Nephron (organoid): ENCODE measurements around the gene HS3ST1.

Experiments used
- H3K27ac Mint-ChIP-seq, 3 experiments: 2 replicates each; pipeline ENCODE4 v1.8.0; 2020; ENCODE audit warnings: mixed read lengths in 3 of 3, mild to moderate bottlenecking in 2 of 3, moderate library complexity in 1 of 3
- H3K27me3 Mint-ChIP-seq: 2 replicates; pipeline ENCODE4 v1.8.0; 2021; ENCODE audit warnings: low read depth, mild to moderate bottlenecking, moderate library complexity, mixed read lengths
- H3K36me3 Mint-ChIP-seq: 2 replicates; pipeline ENCODE4 v1.8.0; 2020; ENCODE audit warnings: low read depth, mixed read lengths
- H3K4me1 Mint-ChIP-seq: 2 replicates; pipeline ENCODE4 v1.8.0; 2020; ENCODE audit warnings: mixed read lengths
- H3K4me3 Mint-ChIP-seq, 3 experiments: 2 replicates each; pipeline ENCODE4 v1.8.0; 2020; ENCODE audit warnings: mild to moderate bottlenecking in 3 of 3, mixed read lengths in 3 of 3, moderate library complexity in 2 of 3
- H3K9me3 Mint-ChIP-seq: 2 replicates; pipeline ENCODE4 v1.8.0; 2020; ENCODE audit warnings: mixed read lengths
- CTCF ChIP-seq, 3 experiments: fragments of 200-600 bp; sonication (generic); IDR thresholded peaks; one replicate each; pipeline ENCODE4 v1.5.0; 2021; ENCODE audit warnings: antibody characterized with exemption in 3 of 3; ENCODE audit not compliant: unreplicated experiment in 3 of 3

Gene HS3ST1

GRCh38 chr4:11428231-11428898, at the start of gene HS3ST1:
HS3ST1 (minus strand) TSS chr4:11428894; CDS start chr4:11400005, 28,889 bp downstream.
- H3K27ac Mint-ChIP-seq: no peak within 1 kb of the TSS
- peaks cover 25% of the 10 kb centered on the region for H3K4me1 Mint-ChIP-seq
- H3K9me3 Mint-ChIP-seq: no peaks in the 10 kb centered on the region
- H3K27me3 Mint-ChIP-seq: peaks cover 80% of the 10 kb centered on the region
- no peaks in the 10 kb centered on the region for H3K36me3 Mint-ChIP-seq
- peak within 1 kb of the TSS; percentile 81 to 85 (median 83) for H3K4me3 Mint-ChIP-seq
- no peak for TF ChIP-seq CTCF (IDR thresholded peaks at IDR 0.05; ENCODE audit: unreplicated experiment in 3 of 3)

GRCh38 chr4:11475871-11476270, 47.2 kb upstream of the HS3ST1 start:
- no peak overlapping the region for H3K4me3 Mint-ChIP-seq
- H3K36me3 Mint-ChIP-seq: no peaks in the 10 kb centered on the region
- H3K4me1 Mint-ChIP-seq: no peaks in the 10 kb centered on the region
- TF ChIP-seq CTCF (IDR thresholded peaks at IDR 0.05; ENCODE audit: unreplicated experiment in 3 of 3): no peak
- H3K27ac Mint-ChIP-seq: no peak overlapping the region
- peaks cover 2% of the 10 kb centered on the region for H3K9me3 Mint-ChIP-seq
- no peaks in the 10 kb centered on the region for H3K27me3 Mint-ChIP-seq

GRCh38 chr4:11474146-11474545, 45.5 kb upstream of the HS3ST1 start:
- Mint-ChIP-seq H3K27me3 (no peaks in the 10 kb centered on the region), H3K4me3 (no peak overlapping the region), H3K4me1 (peaks cover 14% of the 10 kb centered on the region), H3K27ac (no peak overlapping the region), H3K9me3 (peaks cover 2% of the 10 kb centered on the region), H3K36me3 (no peaks in the 10 kb centered on the region)
- no peak for TF ChIP-seq CTCF (IDR thresholded peaks at IDR 0.05; ENCODE audit: unreplicated experiment in 3 of 3)

- H3K9me3 Mint-ChIP-seq: no peaks in the 10 kb centered on the region
- no peaks in the 10 kb centered on the region for H3K36me3 Mint-ChIP-seq
- H3K4me3 Mint-ChIP-seq: no peak overlapping the region
- peaks cover 20% of the 10 kb centered on the region for H3K4me1 Mint-ChIP-seq
- TF ChIP-seq CTCF (IDR thresholded peaks at IDR 0.05; ENCODE audit: unreplicated experiment in 3 of 3): no peak
- H3K27ac Mint-ChIP-seq: no peak overlapping the region
- H3K27me3 Mint-ChIP-seq: no peaks in the 10 kb centered on the region
These were observed 43.8 kb upstream of the HS3ST1 start for GRCh38 chr4:11472535-11472934.

GRCh38 chr4:11471618-11472017, 42.9 kb upstream of the HS3ST1 start:
- Mint-ChIP-seq H3K4me1 (peaks cover 24% of the 10 kb centered on the region), H3K4me3 (no peak overlapping the region), H3K36me3 (no peaks in the 10 kb centered on the region), H3K27ac (peak overlapping the region in 1 of 3 experiments; percentile 35), H3K9me3 (no peaks in the 10 kb centered on the region), H3K27me3 (no peaks in the 10 kb centered on the region)
- TF ChIP-seq CTCF (IDR thresholded peaks at IDR 0.05; ENCODE audit: unreplicated experiment in 3 of 3): no peak

- TF ChIP-seq CTCF (IDR thresholded peaks at IDR 0.05; ENCODE audit: unreplicated experiment in 3 of 3): no peak
- Mint-ChIP-seq H3K36me3 (no peaks in the 10 kb centered on the region), H3K9me3 (no peaks in the 10 kb centered on the region), H3K27ac (no peak overlapping the region), H3K4me1 (peaks cover 24% of the 10 kb centered on the region), H3K27me3 (no peaks in the 10 kb centered on the region), H3K4me3 (no peak overlapping the region)
These were observed 42.4 kb upstream of the HS3ST1 start for GRCh38 chr4:11471046-11471441.
